Measurements from ENCODE around the gene ART1. TPM values are rescaled to one million over a fixed set of nuclear protein-coding genes. Genes with fewer than 3 reads are reported as not detected.

ART1 gene
- total and polyA plus RNA-seq, 11 donors = 0.33 to 3.3 (median 0.61) TPM; not detected in 3

GRCh38 chr11:3616721-3617460 lies 28.0 kb upstream of the ART1 start:
- ATAC-seq = peak in 1 of 4 donors; percentile 49
- H3K27me3 ChIP-seq = no peaks in the 10 kb centered on the region
- no peak for TF ChIP-seq CTCF (IDR thresholded peaks at IDR 0.05)
- no peak for TF ChIP-seq POLR2A (IDR thresholded peaks at IDR 0.05)
- H3K9me3 ChIP-seq = peaks cover 0 to 7% (median 0%) of the 10 kb centered on the region in 12 donors
- no peak overlapping the region for H3K4me3 ChIP-seq
- intact Hi-C loops (cut with DNase I) = no loop called here
- H3K4me1 ChIP-seq = peaks cover 0 to 18% (median 0%) of the 10 kb centered on the region in 12 donors
- no peaks in the 10 kb centered on the region for H3K36me3 ChIP-seq
- WGBS, 4 donors = 73 to 78% (median 74%) methylated on average over 19 to 25 of the region's 25 CpGs
- no peak for DNase-seq
- H3K27ac ChIP-seq = no peak overlapping the region

- intact Hi-C loops (cut with DNase I) = no loop called here
- no peak overlapping the region for H3K4me3 ChIP-seq
- DNase-seq = no peak
- H3K4me1 ChIP-seq = peaks cover 0 to 18% (median 0%) of the 10 kb centered on the region in 12 donors
- H3K36me3 ChIP-seq = no peaks in the 10 kb centered on the region
- H3K9me3 ChIP-seq = no peaks in the 10 kb centered on the region
- no peaks in the 10 kb centered on the region for H3K27me3 ChIP-seq
- no peak for ATAC-seq
- no peak overlapping the region for H3K27ac ChIP-seq
- TF ChIP-seq POLR2A (IDR thresholded peaks at IDR 0.05) (no peak), CTCF (IDR thresholded peaks at IDR 0.05) (no peak)
- 80 to 84% (median 82%) methylated on average over 8 of the region's 8 CpGs for WGBS, 4 donors
Observed at GRCh38 chr11:3617990-3618389, 26.9 kb upstream of the ART1 start.

- H3K4me3 ChIP-seq = no peak overlapping the region
- no peaks in the 10 kb centered on the region for H3K36me3 ChIP-seq
- DNase-seq (no peak), ATAC-seq (no peak)
- no peaks in the 10 kb centered on the region for H3K27me3 ChIP-seq
- TF ChIP-seq POLR2A (IDR thresholded peaks at IDR 0.05) (no peak), CTCF (IDR thresholded peaks at IDR 0.05) (no peak)
- intact Hi-C loops (cut with DNase I) = no loop called here
- WGBS, 4 donors = 65 to 86% (median 77%) methylated on average over 4 of the region's 4 CpGs
- no peaks in the 10 kb centered on the region for H3K9me3 ChIP-seq
- H3K27ac ChIP-seq = no peak overlapping the region
- no peaks in the 10 kb centered on the region for H3K4me1 ChIP-seq
Observed at GRCh38 chr11:3622521-3622920, 22.4 kb upstream of the ART1 start.

GRCh38 chr11:3623121-3623520 lies 21.8 kb upstream of the ART1 start:
- H3K4me3 ChIP-seq = no peak overlapping the region
- intact Hi-C loops (cut with DNase I) = no loop called here
- no peaks in the 10 kb centered on the region for H3K9me3 ChIP-seq
- H3K27me3 ChIP-seq = no peaks in the 10 kb centered on the region
- TF ChIP-seq POLR2A (IDR thresholded peaks at IDR 0.05) = no peak
- no peak for TF ChIP-seq CTCF (IDR thresholded peaks at IDR 0.05)
- WGBS, 4 donors = 92 to 96% (median 93%) methylated on average over 5 of the region's 5 CpGs
- ATAC-seq (no peak), DNase-seq (no peak)
- H3K4me1 ChIP-seq = no peaks in the 10 kb centered on the region
- H3K36me3 ChIP-seq = no peaks in the 10 kb centered on the region
- no peak overlapping the region for H3K27ac ChIP-seq
